ENCODE results near the gene FGGY.

Gene FGGY

GRCh38 chr1:59776960-59777852 lies 480.3 kb downstream of the FGGY start:
- H3K4me1 Mint-ChIP-seq: no peaks in the 10 kb centered on the region
- H3K36me3 Mint-ChIP-seq: no peaks in the 10 kb centered on the region
- H3K4me3 Mint-ChIP-seq: no peak overlapping the region
- H3K27me3 Mint-ChIP-seq: no peaks in the 10 kb centered on the region
- no peak overlapping the region for H3K27ac Mint-ChIP-seq
- H3K9me3 Mint-ChIP-seq: no peaks in the 10 kb centered on the region

DNA sequence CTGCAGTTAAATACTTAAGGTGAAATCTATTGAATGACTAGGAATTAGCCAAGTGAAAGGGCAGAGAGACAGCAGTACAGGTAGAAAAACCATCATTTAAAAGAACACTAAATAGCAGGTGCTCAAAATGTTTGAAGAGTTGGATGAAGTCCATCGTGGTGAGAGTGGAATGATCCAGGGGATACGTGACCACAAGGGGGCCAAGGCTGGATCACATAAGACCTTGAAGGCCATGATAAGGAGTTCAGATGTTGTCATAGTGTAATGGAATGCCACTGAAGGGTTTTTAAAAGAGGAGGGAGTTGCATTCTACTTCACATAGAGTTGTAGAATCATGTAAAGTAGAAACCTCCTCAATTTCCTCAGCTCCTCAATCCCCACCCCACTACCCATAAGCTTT lies 483.1 kb downstream of the FGGY start:
- Mint-ChIP-seq H3K27ac (no peak overlapping the region), H3K4me3 (no peak overlapping the region), H3K9me3 (no peaks in the 10 kb centered on the region), H3K4me1 (no peaks in the 10 kb centered on the region), H3K36me3 (no peaks in the 10 kb centered on the region), H3K27me3 (no peaks in the 10 kb centered on the region)

DNA sequence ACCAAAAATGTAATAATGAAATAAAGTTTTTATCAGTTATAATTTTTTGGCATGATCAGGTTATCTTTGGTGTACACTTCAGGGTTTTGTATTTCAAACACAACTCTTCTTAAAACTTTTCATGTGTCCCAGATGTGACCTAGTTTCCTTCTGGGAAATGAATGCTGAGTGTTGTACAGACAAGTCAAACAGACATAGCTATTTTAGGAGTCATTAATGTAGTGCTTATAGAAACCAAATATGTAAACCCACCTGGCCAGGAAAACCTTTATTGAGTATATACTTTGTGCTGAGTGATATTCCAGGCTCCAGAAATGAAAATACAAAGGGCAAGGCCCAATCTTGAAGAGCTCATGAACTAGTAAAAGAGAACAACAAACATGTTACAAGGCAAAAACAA lies 491.9 kb downstream of the FGGY start:
- Mint-ChIP-seq H3K9me3 (peaks cover 23% of the 10 kb centered on the region), H3K36me3 (peaks cover 6% of the 10 kb centered on the region), H3K27me3 (peaks cover 4% of the 10 kb centered on the region), H3K4me3 (no peak overlapping the region), H3K27ac (no peak overlapping the region), H3K4me1 (peaks cover 8% of the 10 kb centered on the region)

GRCh38 chr1:59798600-59798999 lies 501.7 kb downstream of the FGGY start:
- H3K27me3 Mint-ChIP-seq: peaks cover 3% of the 10 kb centered on the region
- H3K36me3 Mint-ChIP-seq: peaks cover 4% of the 10 kb centered on the region
- peaks cover 2% of the 10 kb centered on the region for H3K4me1 Mint-ChIP-seq
- H3K4me3 Mint-ChIP-seq: no peak overlapping the region
- no peak overlapping the region for H3K27ac Mint-ChIP-seq
- peaks cover 12% of the 10 kb centered on the region for H3K9me3 Mint-ChIP-seq

DNA sequence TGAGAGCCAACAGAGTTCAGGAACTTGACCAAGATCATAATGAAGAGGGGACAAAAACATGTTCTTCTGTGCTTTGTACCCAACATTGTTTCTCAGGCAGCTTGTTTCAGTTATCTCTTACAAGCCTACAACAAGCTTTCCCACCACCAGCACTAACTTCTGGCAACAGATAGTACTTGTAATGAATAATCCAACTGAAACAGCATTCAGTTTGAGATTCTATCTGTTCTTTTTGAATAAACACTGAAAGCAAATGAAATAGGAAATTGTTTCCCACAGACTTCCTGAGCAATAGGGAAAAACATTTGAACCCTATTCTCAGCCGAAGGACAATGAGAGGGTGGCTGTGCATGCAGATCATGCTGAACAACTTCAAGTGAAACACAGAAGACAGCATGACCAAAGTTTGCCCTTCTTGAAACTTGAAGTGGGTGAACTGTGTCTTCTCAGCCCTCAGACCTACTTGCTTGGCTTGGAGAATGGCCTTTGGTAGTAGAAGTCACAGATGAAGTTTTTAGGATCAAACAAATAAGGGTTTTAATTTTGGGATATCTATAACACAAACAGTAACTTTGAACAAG lies 506.7 kb downstream of the FGGY start:
- Mint-ChIP-seq H3K9me3 (no peaks in the 10 kb centered on the region), H3K36me3 (no peaks in the 10 kb centered on the region), H3K27me3 (no peaks in the 10 kb centered on the region), H3K27ac (no peak overlapping the region), H3K4me1 (no peaks in the 10 kb centered on the region), H3K4me3 (no peak overlapping the region)

- no peak overlapping the region for H3K4me3 Mint-ChIP-seq
- H3K9me3 Mint-ChIP-seq: no peaks in the 10 kb centered on the region
- H3K36me3 Mint-ChIP-seq: no peaks in the 10 kb centered on the region
- H3K27ac Mint-ChIP-seq: no peak overlapping the region
- peaks cover 6% of the 10 kb centered on the region for H3K27me3 Mint-ChIP-seq
- H3K4me1 Mint-ChIP-seq: no peaks in the 10 kb centered on the region
Measured at GRCh38 chr1:59804301-59804700, 507.4 kb downstream of the FGGY start.

DNA sequence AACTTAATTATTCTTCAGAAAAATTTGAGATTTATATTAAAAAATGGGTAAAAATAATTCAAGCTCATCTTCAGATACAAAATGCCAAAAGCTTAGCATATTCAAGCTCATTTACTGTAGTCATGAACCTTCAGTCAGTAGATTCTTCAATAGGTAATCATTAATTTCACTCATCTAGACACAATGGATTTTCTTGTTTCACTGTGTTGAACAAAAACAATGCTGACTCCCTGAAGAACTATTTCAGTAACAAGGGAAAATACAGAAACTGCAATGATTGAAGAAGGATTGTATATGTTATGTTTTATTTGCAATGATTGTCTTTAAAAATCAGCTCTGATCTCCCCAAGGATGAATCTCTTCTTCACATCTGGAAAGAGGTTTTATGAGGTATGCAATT lies 508.7 kb downstream of the FGGY start:
- no peaks in the 10 kb centered on the region for H3K9me3 Mint-ChIP-seq
- no peak overlapping the region for H3K4me3 Mint-ChIP-seq
- H3K4me1 Mint-ChIP-seq: no peaks in the 10 kb centered on the region
- H3K27ac Mint-ChIP-seq: no peak overlapping the region
- H3K27me3 Mint-ChIP-seq: peaks cover 8% of the 10 kb centered on the region
- no peaks in the 10 kb centered on the region for H3K36me3 Mint-ChIP-seq

Data from activated naive CD4-positive, alpha-beta T cell treated with anti-CD3 and anti-CD28 coated beads, Interleukin-2, amount 50 U/mL, for 24 hours (primary cell).